ENCODE results near the gene CHCHD1.

DNA sequence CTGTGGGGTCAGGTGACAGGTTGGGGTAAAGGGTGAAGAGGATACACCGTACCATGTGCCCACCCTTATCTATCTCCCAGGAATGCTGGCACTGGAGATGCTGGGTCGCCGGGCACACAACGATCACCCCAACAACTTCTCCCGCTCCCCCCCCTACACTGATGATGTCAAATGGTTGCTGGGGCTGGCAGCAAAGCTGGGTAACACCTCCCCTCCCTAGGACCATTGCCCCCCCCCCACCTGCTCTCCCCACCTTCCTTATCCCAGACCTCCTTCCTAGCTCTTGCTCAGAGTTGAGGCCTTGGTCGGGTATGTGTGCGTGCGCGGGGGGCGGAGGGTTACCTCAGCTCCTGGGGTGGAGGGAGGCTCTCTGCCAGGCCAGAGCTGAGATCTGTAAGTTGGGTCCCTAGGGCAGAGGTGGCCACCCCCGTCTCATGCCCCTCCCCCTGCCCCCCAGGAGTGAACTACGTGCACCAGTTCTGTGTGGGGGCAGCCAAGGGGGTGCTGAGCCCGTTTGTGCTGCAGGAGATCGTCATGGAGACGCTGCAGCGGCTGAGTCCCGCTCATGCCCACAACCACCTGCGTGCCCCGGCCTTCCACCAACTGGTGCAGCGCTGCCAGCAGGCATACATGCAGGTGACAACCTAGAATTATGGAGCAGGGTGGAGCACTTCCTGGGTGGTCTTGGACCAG is 18.9 kb downstream of the CHCHD1 start:
- TF ChIP-seq EZH2 (IDR thresholded peaks at IDR 0.05; ENCODE audit: low read length, unreplicated experiment) (no peak), EZH2phosphoT487 (IDR thresholded peaks at IDR 0.05; ENCODE audit: borderline replicate concordance, low read length) (no peak)
- TF ChIP-seq, protein P1, sequence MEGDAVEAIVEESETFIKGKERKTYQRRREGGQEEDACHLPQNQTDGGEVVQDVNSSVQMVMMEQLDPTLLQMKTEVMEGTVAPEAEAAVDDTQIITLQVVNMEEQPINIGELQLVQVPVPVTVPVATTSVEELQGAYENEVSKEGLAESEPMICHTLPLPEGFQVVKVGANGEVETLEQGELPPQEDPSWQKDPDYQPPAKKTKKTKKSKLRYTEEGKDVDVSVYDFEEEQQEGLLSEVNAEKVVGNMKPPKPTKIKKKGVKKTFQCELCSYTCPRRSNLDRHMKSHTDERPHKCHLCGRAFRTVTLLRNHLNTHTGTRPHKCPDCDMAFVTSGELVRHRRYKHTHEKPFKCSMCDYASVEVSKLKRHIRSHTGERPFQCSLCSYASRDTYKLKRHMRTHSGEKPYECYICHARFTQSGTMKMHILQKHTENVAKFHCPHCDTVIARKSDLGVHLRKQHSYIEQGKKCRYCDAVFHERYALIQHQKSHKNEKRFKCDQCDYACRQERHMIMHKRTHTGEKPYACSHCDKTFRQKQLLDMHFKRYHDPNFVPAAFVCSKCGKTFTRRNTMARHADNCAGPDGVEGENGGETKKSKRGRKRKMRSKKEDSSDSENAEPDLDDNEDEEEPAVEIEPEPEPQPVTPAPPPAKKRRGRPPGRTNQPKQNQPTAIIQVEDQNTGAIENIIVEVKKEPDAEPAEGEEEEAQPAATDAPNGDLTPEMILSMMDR (conservative IDR thresholded peaks at IDR 0.05; ENCODE audit: low read depth, low read length): no peak

Measured in PC-3 (cell line).